Measurements from ENCODE around the gene KLRD1. TPM values are rescaled to one million over a fixed set of nuclear protein-coding genes. Genes with fewer than 3 reads are reported as not detected.

KLRD1 gene
- total RNA-seq, 3 donors from 2014 or later: 2.3 to 3.7 (median 3.6) TPM

DNA sequence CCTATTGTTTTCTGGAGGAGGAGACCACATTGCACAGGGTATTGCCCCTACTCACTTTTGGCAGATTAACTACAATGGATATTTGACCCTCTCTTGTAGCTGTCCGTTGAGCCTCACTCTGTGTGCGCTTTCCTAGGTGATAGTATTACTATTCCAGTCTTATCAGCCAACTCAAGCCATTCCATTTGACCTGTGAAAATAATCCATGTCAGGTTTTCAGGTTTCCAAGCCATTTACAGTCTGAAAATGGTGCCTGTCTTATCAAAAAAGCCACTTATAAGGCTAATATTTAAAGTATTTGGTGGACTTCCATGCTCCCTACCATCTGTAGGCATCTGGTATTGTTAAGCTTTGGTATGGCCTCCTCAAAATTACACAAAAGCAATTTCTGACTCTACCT lies 29.6 kb upstream of the KLRD1 start:
- Histone ChIP-seq H3K36me3 (ENCODE audit: low read depth) (no peaks in the 10 kb centered on the region), H3K4me1 (ENCODE audit: low read depth) (no peaks in the 10 kb centered on the region), H3K9me3 (no peaks in the 10 kb centered on the region), H3K4me3 (no peak overlapping the region)
- no peak for ATAC-seq
- intact Hi-C loops (cut with DNase I, micrococcal nuclease): no loop called here
- no peak for DNase-seq
- TF ChIP-seq, protein P1, sequence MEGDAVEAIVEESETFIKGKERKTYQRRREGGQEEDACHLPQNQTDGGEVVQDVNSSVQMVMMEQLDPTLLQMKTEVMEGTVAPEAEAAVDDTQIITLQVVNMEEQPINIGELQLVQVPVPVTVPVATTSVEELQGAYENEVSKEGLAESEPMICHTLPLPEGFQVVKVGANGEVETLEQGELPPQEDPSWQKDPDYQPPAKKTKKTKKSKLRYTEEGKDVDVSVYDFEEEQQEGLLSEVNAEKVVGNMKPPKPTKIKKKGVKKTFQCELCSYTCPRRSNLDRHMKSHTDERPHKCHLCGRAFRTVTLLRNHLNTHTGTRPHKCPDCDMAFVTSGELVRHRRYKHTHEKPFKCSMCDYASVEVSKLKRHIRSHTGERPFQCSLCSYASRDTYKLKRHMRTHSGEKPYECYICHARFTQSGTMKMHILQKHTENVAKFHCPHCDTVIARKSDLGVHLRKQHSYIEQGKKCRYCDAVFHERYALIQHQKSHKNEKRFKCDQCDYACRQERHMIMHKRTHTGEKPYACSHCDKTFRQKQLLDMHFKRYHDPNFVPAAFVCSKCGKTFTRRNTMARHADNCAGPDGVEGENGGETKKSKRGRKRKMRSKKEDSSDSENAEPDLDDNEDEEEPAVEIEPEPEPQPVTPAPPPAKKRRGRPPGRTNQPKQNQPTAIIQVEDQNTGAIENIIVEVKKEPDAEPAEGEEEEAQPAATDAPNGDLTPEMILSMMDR (IDR thresholded peaks at IDR 0.05): no peak

DNA sequence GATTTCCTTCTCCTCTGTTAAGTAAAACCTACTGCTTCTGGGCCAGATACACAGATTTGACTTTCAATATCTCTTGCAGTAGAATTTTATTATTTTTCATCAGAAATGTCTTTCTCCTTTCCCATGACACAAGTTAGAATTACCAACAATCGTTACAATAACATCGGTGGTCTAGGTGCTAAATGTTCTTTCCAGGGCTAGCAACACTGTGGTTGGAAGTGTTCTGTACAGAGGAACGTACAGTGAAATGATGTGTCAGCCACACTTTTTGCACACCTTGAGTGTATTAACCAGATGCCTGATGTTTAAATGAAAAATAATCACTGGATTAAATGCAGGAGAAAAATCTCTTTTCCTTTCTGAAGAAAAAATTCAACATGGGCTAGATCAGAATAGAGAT lies 27.7 kb upstream of the KLRD1 start:
- intact Hi-C loops (cut with DNase I, micrococcal nuclease): no loop called here
- TF ChIP-seq, protein P1 (IDR thresholded peaks at IDR 0.05): no peak
- Histone ChIP-seq H3K9me3 (no peaks in the 10 kb centered on the region), H3K36me3 (ENCODE audit: low read depth) (no peaks in the 10 kb centered on the region), H3K4me1 (ENCODE audit: low read depth) (no peaks in the 10 kb centered on the region), H3K4me3 (no peak overlapping the region)
- no peak for ATAC-seq
- no peak for DNase-seq

DNA sequence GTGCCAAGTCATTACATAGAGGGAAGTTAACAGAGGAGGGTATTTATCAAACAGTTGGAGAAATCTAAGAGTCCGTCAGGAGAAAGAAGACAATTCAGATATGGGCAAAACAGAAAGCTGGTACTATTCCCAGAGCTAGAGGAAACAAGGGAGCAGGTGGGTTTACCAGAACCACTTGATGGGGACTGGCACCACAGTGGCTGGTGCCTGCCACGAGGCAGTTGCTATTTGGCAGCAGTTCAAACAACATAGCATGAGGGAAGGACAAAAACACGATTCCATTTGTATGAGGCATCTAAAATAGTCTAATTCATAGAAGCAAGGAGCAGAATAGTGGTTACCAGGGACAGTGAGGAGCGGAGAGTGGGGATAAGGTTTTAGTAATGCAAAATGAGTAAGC lies 24.6 kb upstream of the KLRD1 start:
- DNase-seq: no peak
- Histone ChIP-seq H3K9me3 (no peaks in the 10 kb centered on the region), H3K4me3 (no peak overlapping the region), H3K4me1 (ENCODE audit: low read depth) (no peaks in the 10 kb centered on the region), H3K36me3 (ENCODE audit: low read depth) (no peaks in the 10 kb centered on the region)
- intact Hi-C loops (cut with DNase I, micrococcal nuclease): no loop called here
- no peak for ATAC-seq
- TF ChIP-seq, protein P1 (IDR thresholded peaks at IDR 0.05): no peak

DNA sequence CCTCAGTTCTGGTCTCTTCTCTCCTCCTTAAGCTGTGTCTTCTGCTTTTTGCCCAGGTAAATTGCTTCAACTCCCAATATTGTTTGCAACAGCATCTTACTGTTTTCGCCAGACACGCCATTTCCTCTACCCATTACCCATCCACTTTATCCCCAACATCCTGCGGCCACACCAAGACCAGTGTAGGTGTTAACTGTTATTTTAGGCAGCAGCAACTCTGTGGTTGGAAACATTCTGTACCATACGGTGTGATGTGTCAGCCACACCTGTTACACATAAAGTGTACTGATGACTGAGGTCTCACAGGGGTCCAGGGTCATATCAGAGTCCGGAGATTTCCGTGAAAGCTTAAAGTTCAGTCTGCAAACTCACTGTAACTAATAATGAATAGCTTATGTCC lies 21.8 kb upstream of the KLRD1 start:
- ATAC-seq: peak; percentile 45

DNA sequence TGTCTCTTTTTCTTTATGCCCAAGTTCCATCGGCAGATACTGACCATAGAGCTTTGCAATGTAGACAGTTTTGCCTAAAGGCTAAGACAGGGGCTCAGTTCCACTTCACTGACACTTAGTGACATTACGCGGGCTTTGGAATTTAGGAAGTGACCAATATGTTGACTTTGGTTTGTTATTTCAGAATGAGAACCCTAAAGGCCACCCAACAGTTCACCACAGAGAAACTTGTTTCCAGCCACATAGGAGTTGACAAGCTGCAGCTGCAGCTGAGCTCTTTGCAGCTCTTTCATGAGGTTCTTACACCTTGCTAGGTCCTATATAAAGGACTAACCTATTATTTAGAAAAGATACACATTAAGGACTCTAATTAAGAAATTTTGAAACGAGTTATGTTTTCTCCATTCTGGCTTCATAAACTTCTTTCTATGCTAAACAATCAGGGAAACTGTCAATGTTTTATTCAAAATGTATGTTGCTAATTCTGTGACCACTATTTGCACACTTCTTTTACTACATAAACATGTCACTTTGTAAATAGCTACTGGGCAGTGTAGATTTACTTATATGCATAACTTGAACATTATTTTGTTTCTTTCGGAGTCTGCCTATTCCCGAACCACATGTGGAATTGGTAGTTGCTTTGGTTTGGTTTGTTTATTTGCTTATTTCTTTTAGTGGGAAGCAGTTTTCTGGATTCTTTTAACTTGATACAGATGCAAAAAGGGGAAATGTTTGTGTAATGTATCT lies 18.5 kb upstream of the KLRD1 start:
- DNase-seq: no peak
- Histone ChIP-seq H3K9me3 (no peaks in the 10 kb centered on the region), H3K36me3 (ENCODE audit: low read depth) (no peaks in the 10 kb centered on the region), H3K4me3 (no peak overlapping the region), H3K4me1 (ENCODE audit: low read depth) (no peaks in the 10 kb centered on the region)
- peak; percentile 12 for ATAC-seq
- intact Hi-C loops (cut with DNase I, micrococcal nuclease): no loop called here
- TF ChIP-seq, protein P1 (IDR thresholded peaks at IDR 0.05): no peak

More for the DNA sequence above, 21.8 kb upstream of the KLRD1 start:
- Histone ChIP-seq H3K4me3 (no peak overlapping the region), H3K4me1 (ENCODE audit: low read depth) (no peaks in the 10 kb centered on the region), H3K9me3 (no peaks in the 10 kb centered on the region), H3K36me3 (ENCODE audit: low read depth) (no peaks in the 10 kb centered on the region)
- TF ChIP-seq, protein P1 (IDR thresholded peaks at IDR 0.05): no peak
- intact Hi-C loops (cut with DNase I, micrococcal nuclease): no loop called here
- DNase-seq: no peak

Data from mucosa of descending colon (tissue), 3 donors.